ENCODE measurements around the gene MRPL52. TPM values are rescaled to one million over a fixed set of nuclear protein-coding genes. Genes with fewer than 3 reads are reported as not detected.
A peak's percentile ranks its signal among the peaks of the same experiment; 100 is the strongest.

MRPL52 gene
- total and polyA plus RNA-seq, 12 donors = 90.1 to 300 (median 113) TPM

DNA sequence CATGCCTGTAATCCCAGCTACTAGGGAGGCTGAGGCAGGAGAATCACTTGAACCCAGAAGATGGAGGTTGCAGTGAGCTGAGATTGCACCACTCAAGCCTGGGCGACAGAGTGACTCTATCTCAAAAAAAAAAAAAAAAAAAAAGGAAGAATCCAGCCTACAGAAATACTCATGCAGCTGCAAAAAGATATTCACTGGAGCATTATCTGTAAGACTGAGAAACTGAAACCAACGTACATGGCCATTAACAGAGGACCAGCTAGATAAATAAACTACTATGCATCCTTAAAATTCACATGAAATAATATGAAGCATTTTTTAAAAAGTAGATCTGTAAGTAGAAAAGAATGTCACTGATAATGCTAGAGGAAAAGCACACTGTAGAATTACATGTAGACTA, 18.0 kb upstream of the MRPL52 start:
- no peak for DNase-seq
- intact Hi-C loops (cut with DNase I) = loop anchor here in 4 of 10 donors (10.0 kb wide), 5 partner anchors 147 to 427 kb away; no protein-coding TSS in a partner anchor

GRCh38 chr14:22812744-22813143, 16.9 kb upstream of the MRPL52 start:
- peak overlapping the region in 1 of 10 donors; percentile 22 for H3K4me3 ChIP-seq
- intact Hi-C loops (cut with DNase I) = loop anchor here in 4 of 10 donors (10.0 kb wide), 5 partner anchors 148 to 428 kb away; no protein-coding TSS in a partner anchor
- H3K27me3 ChIP-seq = no peaks in the 10 kb centered on the region
- no peak overlapping the region for H3K27ac ChIP-seq
- DNase-seq (no peak), ATAC-seq (no peak)
- no peaks in the 10 kb centered on the region for H3K9me3 ChIP-seq
- no peak for TF ChIP-seq CTCF (IDR thresholded peaks at IDR 0.05)
- 83 to 94% methylated on average over 4 of the region's 4 CpGs for WGBS, 2 donors
- no peaks in the 10 kb centered on the region for H3K36me3 ChIP-seq
- H3K4me1 ChIP-seq = peaks cover 0 to 39% (median under 1%) of the 10 kb centered on the region in 9 donors

More for the DNA sequence above, 18.0 kb upstream of the MRPL52 start:
- Histone ChIP-seq H3K4me1 (peaks cover 0 to 34% (median 0%) of the 10 kb centered on the region in 9 donors), H3K4me3 (peak overlapping the region in 1 of 10 donors; percentile 32), H3K27me3 (no peaks in the 10 kb centered on the region), H3K36me3 (no peaks in the 10 kb centered on the region), H3K27ac (peak overlapping the region in 1 of 10 donors; percentile 26), H3K9me3 (no peaks in the 10 kb centered on the region)
- 59 to 66% methylated on average over 2 of the region's 2 CpGs for WGBS, 2 donors
- ATAC-seq = no peak
- TF ChIP-seq CTCF (IDR thresholded peaks at IDR 0.05) = no peak

DNA sequence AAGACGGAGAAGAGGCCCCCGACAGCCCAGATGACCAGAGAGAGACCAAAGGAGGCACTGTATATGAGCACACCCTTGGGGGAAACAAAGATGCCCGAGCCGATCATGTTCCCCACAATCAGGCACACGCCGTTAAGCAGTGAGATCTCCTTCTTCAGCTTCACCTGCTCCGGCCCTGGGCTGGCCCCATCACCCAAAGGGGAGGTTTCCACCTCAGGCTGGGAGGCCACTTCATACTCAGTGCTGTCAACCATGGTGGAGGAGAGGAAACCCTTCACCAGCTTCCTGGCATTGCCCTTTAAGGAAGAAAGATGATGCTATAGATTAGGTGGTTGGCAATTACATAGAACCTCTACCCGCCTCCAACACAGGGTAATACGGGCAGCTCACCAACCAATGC, 16.5 kb upstream of the MRPL52 start:
- DNase-seq = no peak
- intact Hi-C loops (cut with DNase I) = loop anchor here in 4 of 10 donors (10.0 kb wide), 5 partner anchors 148 to 428 kb away; no protein-coding TSS in a partner anchor
- H3K27me3 ChIP-seq = no peaks in the 10 kb centered on the region
- no peak overlapping the region for H3K27ac ChIP-seq
- TF ChIP-seq CTCF (IDR thresholded peaks at IDR 0.05) = no peak
- peaks cover 0 to 43% (median 5%) of the 10 kb centered on the region in 9 donors for H3K4me1 ChIP-seq
- H3K36me3 ChIP-seq = no peaks in the 10 kb centered on the region
- peak overlapping the region in 1 of 10 donors; percentile 22 for H3K4me3 ChIP-seq
- no peak for ATAC-seq
- H3K9me3 ChIP-seq = no peaks in the 10 kb centered on the region
- 86 to 87% methylated on average over 9 of the region's 9 CpGs for WGBS, 2 donors

DNA sequence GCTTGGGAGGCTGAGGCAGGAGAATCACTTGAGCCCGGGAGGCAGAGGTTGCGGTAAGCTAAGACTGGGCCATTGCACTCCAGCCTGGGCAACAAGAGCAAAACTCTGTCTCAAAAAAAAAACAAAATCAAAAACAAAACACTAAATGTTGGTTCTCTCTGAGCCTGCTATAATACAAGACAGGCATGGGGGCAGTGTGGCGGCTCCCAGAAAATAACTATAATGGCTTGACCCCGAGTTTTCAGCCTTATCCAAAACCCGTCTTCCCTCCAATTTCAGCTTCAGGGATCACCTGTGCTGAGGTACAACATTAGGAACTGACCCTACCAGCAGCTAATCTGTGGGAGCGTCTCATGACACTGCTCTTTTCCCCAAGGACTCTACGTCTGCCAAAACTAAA, 15.3 kb upstream of the MRPL52 start:
- Histone ChIP-seq H3K9me3 (no peaks in the 10 kb centered on the region), H3K36me3 (no peaks in the 10 kb centered on the region), H3K27me3 (no peaks in the 10 kb centered on the region), H3K4me1 (peaks cover 0 to 50% (median 10%) of the 10 kb centered on the region in 9 donors), H3K27ac (peak overlapping the region in 1 of 10 donors; percentile 81), H3K4me3 (peak overlapping the region in 3 of 10 donors; percentile 3 to 51 (median 24))
- no peak for DNase-seq
- intact Hi-C loops (cut with DNase I) = loop anchor here in 4 of 10 donors (10.0 kb wide), 5 partner anchors 150 to 430 kb away; no protein-coding TSS in a partner anchor
- TF ChIP-seq CTCF (IDR thresholded peaks at IDR 0.05) = no peak
- no peak for ATAC-seq
- 84 to 87% methylated on average over 7 of the region's 7 CpGs for WGBS, 2 donors
